Endothelial cell of umbilical vein (primary cell): ENCODE measurements around the gene LRRC46. TPM values are rescaled to one million over a fixed set of nuclear protein-coding genes. Genes with fewer than 3 reads are reported as not detected.

Experiments used
- BruUV-seq: library from RNA; stranded (reverse); fragments of 400-500 nt; replicated peaks from 2 replicates; lab custom pipeline; 2021; lab: Mats Ljungman, UMichigan
- CTCF ChIA-PET: fragments of 300-600, 350-600 bp; sonication (Branson Sonifier 250); formaldehyde crosslinking; loops from one replicate; lab custom pipeline; 2021; ENCODE audit warnings: antibody characterized with exemption, inconsistent platforms; lab: Charles Lee
- POLR2A ChIA-PET: fragments of 300-600, 350-600 bp; sonication (Branson Sonifier 250); formaldehyde crosslinking; loops from one replicate; lab custom pipeline; 2021; ENCODE audit warnings: antibody characterized with exemption, inconsistent platforms; lab: Charles Lee
- DNase-seq: peaks from one replicate; pipeline ENCODE4 v3.0.0-alpha.2; 2011; ENCODE audit warnings: low read depth, low spot score
- FAIRE-seq: peaks from 2 replicates; lab custom pipeline; 2011; peaks lifted over from hg19 to GRCh38; lab: Jason Lieb, UNC
- H2AFZ ChIP-seq: 2 replicates; pipeline ENCODE4 v1.6.0; 2012; ENCODE audit warnings: low read depth, low read length, control low read depth, inconsistent platforms
- H3K27ac ChIP-seq: 2 replicates; pipeline ENCODE4 v1.5.1; 2011; ENCODE audit warnings: low read depth, mild to moderate bottlenecking, control low read depth, low read length, moderate library complexity; ENCODE audit not compliant: insufficient read depth
- H3K27me3 ChIP-seq, 2 experiments: 2 replicates each; pipeline versions ENCODE4 v1.6.0 to v1.6.1; 2011; ENCODE audit warnings: low read length in 2 of 2, mixed read lengths in 1 of 2; ENCODE audit not compliant: control insufficient read depth in 2 of 2, insufficient read depth in 2 of 2
- H3K36me3 ChIP-seq, 2 experiments: 2 replicates in 1 of 2; 3 replicates in 1 of 2; pipeline ENCODE4 v1.5.1; 2011; ENCODE audit warnings: low read length in 2 of 2, mild to moderate bottlenecking in 1 of 2, moderate library complexity in 1 of 2; ENCODE audit not compliant: control insufficient read depth in 2 of 2, insufficient read depth in 2 of 2; ENCODE audit errors: extremely low read depth in 1 of 2
- H3K4me1 ChIP-seq: 3 replicates; pipeline ENCODE4 v1.5.1; 2011; ENCODE audit warnings: mild to moderate bottlenecking, low read length; ENCODE audit not compliant: control insufficient read depth, insufficient read depth; ENCODE audit errors: extremely low read depth
- H3K4me2 ChIP-seq: 2 replicates; pipeline ENCODE4 v1.6.1; 2011; ENCODE audit warnings: low read length, control low read depth, mixed read lengths; ENCODE audit not compliant: insufficient read depth
- H3K4me3 ChIP-seq, 3 experiments: fragments of 200-600 bp in 1 of 3; sonication (generic), shearing (Covaris generic) in 1 of 3; replicated peaks in 1 of 3; 2 replicates each; pipeline ENCODE4 v1.5.1; 2011 to 2016; ENCODE audit warnings: control low read depth in 3 of 3, low read length in 3 of 3, mild to moderate bottlenecking in 2 of 3, inconsistent platforms in 1 of 3, low read depth in 1 of 3, moderate library complexity in 1 of 3; ENCODE audit not compliant: insufficient read depth in 1 of 3
- H3K79me2 ChIP-seq: 2 replicates; pipeline ENCODE4 v1.6.0; 2012; ENCODE audit warnings: low read length, inconsistent platforms; ENCODE audit not compliant: control insufficient read depth, insufficient read depth
- H3K9ac ChIP-seq: replicated peaks from 2 replicates; pipeline ENCODE3; 2011; ENCODE audit warnings: low read length, control low read depth; ENCODE audit not compliant: insufficient read depth; ENCODE audit errors: extremely low read depth
- H3K9me1 ChIP-seq: replicated peaks from 3 replicates; pipeline ENCODE4 v1.6.0; 2011; ENCODE audit warnings: mild to moderate bottlenecking, low read length; ENCODE audit not compliant: control insufficient read depth, insufficient read depth; ENCODE audit errors: extremely low read depth
- H3K9me3 ChIP-seq: replicated peaks from 2 replicates; pipeline ENCODE4 v1.5.1; 2012; ENCODE audit warnings: low read length, inconsistent platforms; ENCODE audit not compliant: control insufficient read depth, insufficient read depth
- H4K20me1 ChIP-seq: replicated peaks from 2 replicates; pipeline ENCODE3; 2011; ENCODE audit warnings: mild to moderate bottlenecking, low read length; ENCODE audit not compliant: control insufficient read depth, insufficient read depth; ENCODE audit errors: extremely low read depth
- FOS ChIP-seq: IDR thresholded peaks from 2 replicates; pipeline ENCODE4 v1.6.1; 2011; ENCODE audit warnings: mild to moderate bottlenecking, low read length, moderate library complexity, borderline replicate concordance; ENCODE audit not compliant: insufficient read depth
- GATA2 ChIP-seq: IDR thresholded peaks from 2 replicates; pipeline ENCODE4 v1.7.0; 2011; ENCODE audit warnings: low read depth, mild to moderate bottlenecking, moderate library complexity, mixed read lengths, low read length; ENCODE audit not compliant: insufficient read length, insufficient read depth
- MYC ChIP-seq: IDR thresholded peaks from one replicate; pipeline ENCODE4 v1.6.1; 2011; ENCODE audit warnings: mild to moderate bottlenecking, low read depth, low read length
- POLR2AphosphoS5 ChIP-seq: IDR thresholded peaks from 2 replicates; pipeline ENCODE4 v1.6.1; 2012; ENCODE audit warnings: low read depth, mild to moderate bottlenecking, control low read depth, low read length, moderate library complexity; ENCODE audit not compliant: insufficient read depth
- dilution Hi-C: fragments of 300-500 bp; cut with MboI; formaldehyde crosslinking; loops from one replicate; pipeline ENCODE4 v1.15.0; 2019; ENCODE audit warnings: low sequenced_read_pairs; ENCODE audit not compliant: extremely low pct_ligation_motif_present
- intact Hi-C: fragments of 100-400 bp; cut with micrococcal nuclease; formaldehyde crosslinking; loops from one replicate; pipeline ENCODE4 v1.10.0; 2022
- polyA plus RNA-seq, 4 experiments: library from polyadenylated mRNA; depleted of rRNA in 3 of 4; stranded (reverse) in 3 of 4; unstranded in 1 of 4; fragments of >200 nt; gene quantifications; 2 replicates each; pipeline versions ENCODE4 v1.2.1 to v1.2.3, GENCODE V29; 2011 to 2012; ENCODE audit warnings: missing spikeins in 1 of 4
- total RNA-seq: library from RNA; stranded (reverse); gene quantifications from 2 replicates; pipeline ENCODE4 v1.2.3, GENCODE V29; 2021
- TF ChIP-seq, protein P1 (sequence below): IDR thresholded peaks from 2 replicates; pipeline ENCODE4 v1.6.1; 2011; ENCODE audit not compliant: insufficient read depth, insufficient read length
- TF ChIP-seq, protein P2 (sequence below), 2 donors: IDR thresholded peaks; 1 replicate in 1 of 2; 2 replicates in 1 of 2; pipeline ENCODE4 v1.5.1; 2011; ENCODE audit warnings: low read length in 2 of 2, mild to moderate bottlenecking in 2 of 2, moderate library complexity in 2 of 2, control low read depth in 1 of 2, inconsistent platforms in 1 of 2, low read depth in 1 of 2; ENCODE audit not compliant: insufficient read depth in 1 of 2; ENCODE audit errors: extremely low read depth in 1 of 2

LRRC46 gene
- total and polyA plus RNA-seq, 2 donors (not counting 3 experiments of a cell fraction or from before 2014, with no cell fraction given) = 0.36 to 0.42 TPM

DNA sequence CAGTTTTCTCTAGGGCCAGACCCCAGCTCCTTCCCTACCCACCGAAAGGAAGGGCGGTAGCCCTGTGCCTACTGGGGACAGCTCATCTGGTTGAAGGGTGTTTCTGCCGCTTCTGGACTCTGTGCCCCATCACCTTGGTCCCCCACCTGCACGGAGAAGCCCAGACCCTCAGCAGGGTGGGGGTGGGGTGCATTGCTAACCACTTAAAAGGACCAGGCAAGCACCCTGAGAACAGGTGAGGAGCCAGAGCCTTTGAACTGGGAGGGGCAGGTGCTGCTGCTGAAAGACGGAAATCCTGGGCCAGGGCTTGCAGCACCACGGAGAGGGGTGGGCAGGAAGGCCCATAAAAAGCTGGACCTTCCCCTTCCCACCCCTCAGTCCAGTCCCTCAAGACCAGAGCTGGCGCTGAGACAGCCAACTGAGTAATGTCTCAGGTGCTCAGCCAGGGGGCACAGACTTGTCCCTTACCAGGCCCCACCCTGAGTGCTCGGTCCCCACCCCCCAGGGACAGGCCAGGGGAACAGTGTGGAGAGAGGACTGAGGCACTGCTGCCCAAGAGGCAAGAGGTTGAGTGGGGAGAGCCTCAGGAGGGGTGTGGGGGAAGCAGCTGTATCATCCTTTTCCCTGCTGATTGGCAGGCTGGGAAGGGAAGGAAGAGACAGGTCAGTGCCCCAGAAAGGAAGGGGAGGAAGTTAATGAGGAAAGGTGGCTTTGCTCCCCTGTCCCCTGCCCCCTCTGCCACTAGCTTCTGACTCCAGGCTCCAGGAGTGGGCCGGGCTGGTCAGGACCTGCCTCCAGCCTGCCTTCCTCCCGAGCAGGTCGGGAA, 53.6 kb downstream of the LRRC46 start:
- FAIRE-seq (no peak), DNase-seq (no peak)
- Histone ChIP-seq H4K20me1 (no peaks in the 10 kb centered on the region), H3K36me3 (no peaks in the 10 kb centered on the region), H3K27me3 (no peaks in the 10 kb centered on the region), H3K79me2 (no peaks in the 10 kb centered on the region), H3K4me3 (no peak overlapping the region), H2AFZ (no peak overlapping the region), H3K4me1 (peaks cover 7% of the 10 kb centered on the region), H3K9me1 (no peaks in the 10 kb centered on the region), H3K4me2 (no peak overlapping the region), H3K9me3 (no peaks in the 10 kb centered on the region), H3K9ac (no peak overlapping the region), H3K27ac (no peak overlapping the region)
- ChIA-PET CTCF (interaction anchor here (0.6 to 9.6 kb wide), 7 partner anchors 10 to 136 kb away, joined by 3 to 367 read pairs (median 4); partner anchors contain the start of genes LRRC46, MRPL10, SCRN2 and SP2), POLR2A (no interaction called here)
- dilution Hi-C loops (no loop called here), intact Hi-C loops (no loop called here)
- no TSS peak for BruUV-seq
- TF ChIP-seq MYC (no peak), FOS (no peak), POLR2AphosphoS5 (no peak), GATA2 (no peak)
- TF ChIP-seq, protein P1, sequence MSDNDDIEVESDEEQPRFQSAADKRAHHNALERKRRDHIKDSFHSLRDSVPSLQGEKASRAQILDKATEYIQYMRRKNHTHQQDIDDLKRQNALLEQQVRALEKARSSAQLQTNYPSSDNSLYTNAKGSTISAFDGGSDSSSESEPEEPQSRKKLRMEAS = no peak
- TF ChIP-seq, protein P2, sequence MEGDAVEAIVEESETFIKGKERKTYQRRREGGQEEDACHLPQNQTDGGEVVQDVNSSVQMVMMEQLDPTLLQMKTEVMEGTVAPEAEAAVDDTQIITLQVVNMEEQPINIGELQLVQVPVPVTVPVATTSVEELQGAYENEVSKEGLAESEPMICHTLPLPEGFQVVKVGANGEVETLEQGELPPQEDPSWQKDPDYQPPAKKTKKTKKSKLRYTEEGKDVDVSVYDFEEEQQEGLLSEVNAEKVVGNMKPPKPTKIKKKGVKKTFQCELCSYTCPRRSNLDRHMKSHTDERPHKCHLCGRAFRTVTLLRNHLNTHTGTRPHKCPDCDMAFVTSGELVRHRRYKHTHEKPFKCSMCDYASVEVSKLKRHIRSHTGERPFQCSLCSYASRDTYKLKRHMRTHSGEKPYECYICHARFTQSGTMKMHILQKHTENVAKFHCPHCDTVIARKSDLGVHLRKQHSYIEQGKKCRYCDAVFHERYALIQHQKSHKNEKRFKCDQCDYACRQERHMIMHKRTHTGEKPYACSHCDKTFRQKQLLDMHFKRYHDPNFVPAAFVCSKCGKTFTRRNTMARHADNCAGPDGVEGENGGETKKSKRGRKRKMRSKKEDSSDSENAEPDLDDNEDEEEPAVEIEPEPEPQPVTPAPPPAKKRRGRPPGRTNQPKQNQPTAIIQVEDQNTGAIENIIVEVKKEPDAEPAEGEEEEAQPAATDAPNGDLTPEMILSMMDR (IDR thresholded peaks at IDR 0.05; ENCODE audit: extremely low read depth in 1 of 2, insufficient read depth in 1 of 2, low read depth in 1 of 2, low read length in 2 of 2) = no peak

Other genes with a start within 250 kb of the LRRC46 start
- 495 and 508 TPM in 2 replicates for gene KPNB1, start 181.8 kb upstream of the LRRC46 start, total RNA-seq
- gene KPNB1, start 181.8 kb upstream of the LRRC46 start, polyA plus RNA-seq = 108 and 119 TPM in 2 replicates
- gene TBKBP1, start 137.5 kb upstream of the LRRC46 start, total RNA-seq = 11.7 and 15.3 TPM in 2 replicates
- gene TBKBP1, start 137.5 kb upstream of the LRRC46 start, polyA plus RNA-seq = 7.0 and 7.2 TPM in 2 replicates
- gene TBX21, start 98.4 kb upstream of the LRRC46 start, total RNA-seq = not detected in 2 replicates
- not detected in 2 replicates for gene TBX21, start 98.4 kb upstream of the LRRC46 start, polyA plus RNA-seq
- gene OSBPL7, start 9.9 kb upstream of the LRRC46 start, total RNA-seq = 26.7 and 29.1 TPM in 2 replicates
- 16.2 and 19.2 TPM in 2 replicates for gene OSBPL7, start 9.9 kb upstream of the LRRC46 start, polyA plus RNA-seq
- gene MRPL10, start 129 bp upstream of the LRRC46 start, total RNA-seq = 38.5 and 43.4 TPM in 2 replicates
- 84.0 and 88.1 TPM in 2 replicates for gene MRPL10, start 129 bp upstream of the LRRC46 start, polyA plus RNA-seq
- 31.1 and 31.7 TPM in 2 replicates for gene SCRN2, start 9.6 kb downstream of the LRRC46 start, total RNA-seq
- gene SCRN2, start 9.6 kb downstream of the LRRC46 start, polyA plus RNA-seq = 47.6 and 48.9 TPM in 2 replicates
- gene SP6, start 19.5 kb downstream of the LRRC46 start, total RNA-seq = 0.90 and 1.3 TPM in 2 replicates
- 0.11 and 0.13 TPM in 2 replicates for gene SP6, start 19.5 kb downstream of the LRRC46 start, polyA plus RNA-seq
- 18.5 and 18.6 TPM in 2 replicates for gene SP2, start 64.6 kb downstream of the LRRC46 start, total RNA-seq
- 10.4 and 11.2 TPM in 2 replicates for gene SP2, start 64.6 kb downstream of the LRRC46 start, polyA plus RNA-seq
- 20.6 and 22.0 TPM in 2 replicates for gene PNPO, start 109.9 kb downstream of the LRRC46 start, total RNA-seq
- 19.7 and 22.1 TPM in 2 replicates for gene PNPO, start 109.9 kb downstream of the LRRC46 start, polyA plus RNA-seq
- gene PRR15L, start 126.2 kb downstream of the LRRC46 start, total RNA-seq = not detected in 2 replicates
- gene PRR15L, start 126.2 kb downstream of the LRRC46 start, polyA plus RNA-seq = not detected in 2 replicates
- 109 and 122 TPM in 2 replicates for gene CDK5RAP3, start 139.4 kb downstream of the LRRC46 start, total RNA-seq
- 128 and 139 TPM in 2 replicates for gene CDK5RAP3, start 139.4 kb downstream of the LRRC46 start, polyA plus RNA-seq
- 12.5 and 16.3 TPM in 2 replicates for gene COPZ2, start 206.1 kb downstream of the LRRC46 start, total RNA-seq
- 13.4 and 28.1 TPM in 2 replicates for gene COPZ2, start 206.1 kb downstream of the LRRC46 start, polyA plus RNA-seq
- gene NFE2L1, start 216.7 kb downstream of the LRRC46 start, total RNA-seq = 204 and 236 TPM in 2 replicates
- gene NFE2L1, start 216.7 kb downstream of the LRRC46 start, polyA plus RNA-seq = 187 and 196 TPM in 2 replicates